GM12892 (cell line): ENCODE data around the gene ITPKB.

Source experiments
- POLR2A ChIP-seq: IDR thresholded peaks from 2 replicates; pipeline ENCODE4 v1.6.1; 2011; ENCODE audit warnings: low read depth, low read length, control low read depth
- POLR2AphosphoS5 ChIP-seq: IDR thresholded peaks from 2 replicates; pipeline ENCODE4 v1.6.1; 2011; ENCODE audit warnings: low read depth, low read length, control low read depth
- TAF1 ChIP-seq: IDR thresholded peaks from 2 replicates; pipeline ENCODE4 v1.6.1; 2011; ENCODE audit warnings: low read depth, mild to moderate bottlenecking, control low read depth, low read length, borderline replicate concordance

GRCh38 chr1:226652613-226653012, 86.5 kb downstream of the ITPKB start:
- TF ChIP-seq POLR2A (no peak), POLR2AphosphoS5 (no peak), TAF1 (no peak)
